ENCODE results near the gene CAMKK2. TPM values are rescaled to one million over a fixed set of nuclear protein-coding genes. Genes with fewer than 3 reads are reported as not detected.
"Not testable (repeated sequence)": the region's sequence is repeated elsewhere in the genome, so short reads cannot be mapped to it uniquely, and the experiment has no call there.

Gene CAMKK2
- total and polyA plus RNA-seq, 2 of the 4 experiments (the other 2 are of a cell fraction): 15.2 to 24.7 TPM

DNA sequence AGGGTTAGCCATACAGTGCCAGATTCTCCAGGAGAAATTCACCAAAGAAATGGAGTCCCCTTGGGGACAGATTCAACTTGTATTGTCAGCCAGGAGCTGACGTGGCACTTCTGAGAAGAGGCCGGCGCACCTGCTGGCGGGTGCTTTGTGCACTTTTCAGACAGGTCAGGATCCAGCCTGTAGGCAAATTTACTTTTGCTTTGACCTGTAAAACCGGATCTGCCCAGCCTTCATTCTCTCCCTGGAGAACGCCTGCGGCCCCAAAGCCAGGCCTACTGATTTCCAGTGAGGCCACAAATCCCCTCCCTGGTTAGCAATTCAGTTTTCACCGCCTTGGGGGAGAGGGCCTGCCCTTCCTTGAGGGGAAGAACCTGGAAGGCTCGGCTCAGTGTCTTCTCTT lies 69.2 kb downstream of the CAMKK2 start:
- H2AK9ac ChIP-seq (replicated peaks; ENCODE audit: low read depth, low read length, poor library complexity): no peak overlapping the region
- H3K27me3 ChIP-seq (ENCODE audit: control insufficient read depth, insufficient read depth, low read length): no peaks in the 10 kb centered on the region
- H2BK120ac ChIP-seq (ENCODE audit: low read depth, low read length): no peak overlapping the region
- intact Hi-C loops (cut with micrococcal nuclease): no loop called here
- H3K9me3 ChIP-seq (ENCODE audit: control insufficient read depth, insufficient read depth, low read length): no peaks in the 10 kb centered on the region
- no peak overlapping the region for H2AK5ac ChIP-seq (ENCODE audit: low read depth, low read length)
- POLR2A ChIA-PET (ENCODE audit: unreplicated experiment): no interaction called here
- no peak overlapping the region for H3K27ac ChIP-seq (ENCODE audit: insufficient read depth, low read length)
- no TSS peak for BruUV-seq (replicated peaks)
- H3K4ac ChIP-seq (ENCODE audit: low read depth, low read length): no peak overlapping the region
- 0 out of 2 replicates have a peak, but pooled peaks cover 3% of the 10 kb centered on the region for H3K9me1 ChIP-seq (ENCODE audit: insufficient read depth, low read length)
- H4K91ac ChIP-seq (ENCODE audit: insufficient read depth, low read depth, low read length): no peak overlapping the region
- WGBS, 2 experiments (ENCODE audit: extremely low coverage in 2 of 2, insufficient read length in 1 of 2): 90% methylated on average over 4 of the region's 9 CpGs; no CpG with 5 or more reads in 1 of the 2 experiments
- no peaks in the 10 kb centered on the region for H3K4me1 ChIP-seq (ENCODE audit: control insufficient read depth, insufficient read depth, low read length)
- H2BK5ac ChIP-seq (ENCODE audit: low read depth, low read length, poor library complexity, severe bottlenecking): no peak overlapping the region
- no peak overlapping the region for H2BK15ac ChIP-seq (ENCODE audit: low read depth, low read length)
- no peak overlapping the region for H2AFZ ChIP-seq (replicated peaks; ENCODE audit: low read length, poor library complexity)
- H4K8ac ChIP-seq (ENCODE audit: low read depth in 2 of 2, low read length in 2 of 2): no peak overlapping the region
- dilution Hi-C loops (cut with HindIII; ENCODE audit: low sequenced_read_pairs, unreplicated experiment): no loop called here
- no peak overlapping the region for H3K14ac ChIP-seq (replicated peaks; ENCODE audit: low read depth, low read length)
- ATAC-seq (ENCODE audit: low read depth): no peak
- no peak overlapping the region for H2BK20ac ChIP-seq (ENCODE audit: low read depth, low read length)
- H3K4me3 ChIP-seq (ENCODE audit: insufficient read depth, low read depth, low read length): no peak overlapping the region
- H4K20me1 ChIP-seq (ENCODE audit: insufficient read depth, low read length): no peaks in the 10 kb centered on the region
- H3K56ac ChIP-seq (ENCODE audit: extremely low read depth, insufficient read depth, low read length): no peak overlapping the region
- in situ Hi-C loops (cut with MboI; ENCODE audit: low sequenced_read_pairs): no loop called here
- H3K9ac ChIP-seq (ENCODE audit: low read depth, low read length): no peak overlapping the region
- H3K36me3 ChIP-seq (ENCODE audit: control insufficient read depth, insufficient read depth, low read length): peaks cover 4% of the 10 kb centered on the region; the same call in 1 of the 2 replicates
- no peak overlapping the region for H4K5ac ChIP-seq (ENCODE audit: low read depth, low read length)
- H3K79me1 ChIP-seq (ENCODE audit: low read depth in 1 of 2, low read length in 2 of 2): no peaks in the 10 kb centered on the region
- H3K23ac ChIP-seq (ENCODE audit: low read depth, low read length): no peak overlapping the region
- H3K4me2 ChIP-seq (ENCODE audit: low read depth, low read length): no peak overlapping the region
- TF ChIP-seq MAZ (IDR thresholded peaks at IDR 0.05; ENCODE audit: borderline replicate concordance, low read depth, low read length): no peak
- no peak for TF ChIP-seq MXI1 (IDR thresholded peaks at IDR 0.05; ENCODE audit: borderline replicate concordance, low read depth, low read length)
- TF ChIP-seq RFX5 (IDR thresholded peaks at IDR 0.05; ENCODE audit: low read depth, low read length): no peak
- TF ChIP-seq, protein P1, sequence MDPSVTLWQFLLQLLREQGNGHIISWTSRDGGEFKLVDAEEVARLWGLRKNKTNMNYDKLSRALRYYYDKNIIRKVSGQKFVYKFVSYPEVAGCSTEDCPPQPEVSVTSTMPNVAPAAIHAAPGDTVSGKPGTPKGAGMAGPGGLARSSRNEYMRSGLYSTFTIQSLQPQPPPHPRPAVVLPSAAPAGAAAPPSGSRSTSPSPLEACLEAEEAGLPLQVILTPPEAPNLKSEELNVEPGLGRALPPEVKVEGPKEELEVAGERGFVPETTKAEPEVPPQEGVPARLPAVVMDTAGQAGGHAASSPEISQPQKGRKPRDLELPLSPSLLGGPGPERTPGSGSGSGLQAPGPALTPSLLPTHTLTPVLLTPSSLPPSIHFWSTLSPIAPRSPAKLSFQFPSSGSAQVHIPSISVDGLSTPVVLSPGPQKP (IDR thresholded peaks at IDR 0.05; ENCODE audit: borderline replicate concordance, low read depth, low read length): no peak
- no peak for TF ChIP-seq CHD1 (IDR thresholded peaks at IDR 0.05; ENCODE audit: low read depth, low read length)
- TF ChIP-seq, protein P2, sequence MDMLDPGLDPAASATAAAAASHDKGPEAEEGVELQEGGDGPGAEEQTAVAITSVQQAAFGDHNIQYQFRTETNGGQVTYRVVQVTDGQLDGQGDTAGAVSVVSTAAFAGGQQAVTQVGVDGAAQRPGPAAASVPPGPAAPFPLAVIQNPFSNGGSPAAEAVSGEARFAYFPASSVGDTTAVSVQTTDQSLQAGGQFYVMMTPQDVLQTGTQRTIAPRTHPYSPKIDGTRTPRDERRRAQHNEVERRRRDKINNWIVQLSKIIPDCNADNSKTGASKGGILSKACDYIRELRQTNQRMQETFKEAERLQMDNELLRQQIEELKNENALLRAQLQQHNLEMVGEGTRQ (IDR thresholded peaks at IDR 0.05; ENCODE audit: low read depth, low read length): no peak
- no peak overlapping the region for H3K18ac ChIP-seq (ENCODE audit: low read depth, low read length)
- CTCF ChIA-PET: no interaction called here
- no peak for DNase-seq

DNA sequence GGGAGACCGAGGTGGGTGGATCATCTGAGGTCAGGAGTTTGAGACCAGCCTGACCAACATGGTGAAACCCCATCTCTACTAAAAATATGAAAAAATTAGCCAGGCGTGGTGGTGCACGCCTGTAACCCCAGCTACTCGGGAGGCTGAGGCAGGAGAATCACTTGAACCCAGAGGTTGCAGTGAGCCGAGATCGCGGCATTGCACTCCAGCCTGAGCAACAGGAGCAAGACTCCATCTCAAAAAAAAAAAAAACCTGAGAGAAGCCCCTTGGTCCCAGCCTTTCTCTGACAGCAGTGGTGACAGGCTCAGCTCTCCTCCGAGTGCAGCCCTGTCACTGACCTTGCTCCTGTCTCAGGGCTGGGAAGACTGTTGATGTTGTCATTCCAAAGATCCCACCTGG lies 69.6 kb downstream of the CAMKK2 start:
- 92% methylated on average over 2 of the region's 8 CpGs; no CpG with 5 or more reads in 1 of the 2 experiments for WGBS, 2 experiments (ENCODE audit: extremely low coverage in 2 of 2, insufficient read length in 1 of 2)

More for the DNA sequence above, 69.6 kb downstream of the CAMKK2 start:
- H3K27me3 ChIP-seq (ENCODE audit: control insufficient read depth, insufficient read depth, low read length); H3K4ac ChIP-seq (ENCODE audit: low read depth, low read length); H3K14ac ChIP-seq (replicated peaks; ENCODE audit: low read depth, low read length); H3K4me3 ChIP-seq (ENCODE audit: insufficient read depth, low read depth, low read length); H3K9me3 ChIP-seq (ENCODE audit: control insufficient read depth, insufficient read depth, low read length); POLR2A ChIA-PET (ENCODE audit: unreplicated experiment); H2BK20ac ChIP-seq (ENCODE audit: low read depth, low read length); H3K9ac ChIP-seq (ENCODE audit: low read depth, low read length); H2BK120ac ChIP-seq (ENCODE audit: low read depth, low read length); H4K20me1 ChIP-seq (ENCODE audit: insufficient read depth, low read length); in situ Hi-C loops (cut with MboI; ENCODE audit: low sequenced_read_pairs); H3K9me1 ChIP-seq (ENCODE audit: insufficient read depth, low read length); H2BK5ac ChIP-seq (ENCODE audit: low read depth, low read length, poor library complexity, severe bottlenecking); DNase-seq; H3K27ac ChIP-seq (ENCODE audit: insufficient read depth, low read length); H3K4me1 ChIP-seq (ENCODE audit: control insufficient read depth, insufficient read depth, low read length); H2AK5ac ChIP-seq (ENCODE audit: low read depth, low read length); H3K23ac ChIP-seq (ENCODE audit: low read depth, low read length); BruUV-seq (replicated peaks); CTCF ChIA-PET; H3K4me2 ChIP-seq (ENCODE audit: low read depth, low read length); H2BK15ac ChIP-seq (ENCODE audit: low read depth, low read length); H4K5ac ChIP-seq (ENCODE audit: low read depth, low read length); H2AK9ac ChIP-seq (replicated peaks; ENCODE audit: low read depth, low read length, poor library complexity); H3K56ac ChIP-seq (ENCODE audit: extremely low read depth, insufficient read depth, low read length); H3K79me1 ChIP-seq (ENCODE audit: low read depth in 1 of 2, low read length in 2 of 2); H2AFZ ChIP-seq (replicated peaks; ENCODE audit: low read length, poor library complexity); H4K91ac ChIP-seq (ENCODE audit: insufficient read depth, low read depth, low read length); intact Hi-C loops (cut with micrococcal nuclease); ATAC-seq (ENCODE audit: low read depth); H3K36me3 ChIP-seq (ENCODE audit: control insufficient read depth, insufficient read depth, low read length); dilution Hi-C loops (cut with HindIII; ENCODE audit: low sequenced_read_pairs, unreplicated experiment); H3K18ac ChIP-seq (ENCODE audit: low read depth, low read length); H4K8ac ChIP-seq (ENCODE audit: low read depth in 2 of 2, low read length in 2 of 2): not testable (repeated sequence)
